GM19372 (cell line): ENCODE results near the gene ARMH2.
A peak's percentile ranks its signal among the peaks of the same experiment; 100 is the strongest.

ENCODE experiments used
- ATAC-seq: cut with Tn5 transposase; IDR thresholded peaks from one replicate; pipeline ENCODE4 v1.9.1; 2021; ENCODE audit warnings: mild to moderate bottlenecking, low read depth, moderate library complexity; ENCODE audit not compliant: unreplicated experiment

The ARMH2 gene

GRCh38 chr6:24821860-24822444 is 23.2 kb upstream of the ARMH2 start:
- ATAC-seq, result no peak

- no peak for ATAC-seq
Measured at GRCh38 chr6:24818346-24818745, 19.6 kb upstream of the ARMH2 start.

GRCh38 chr6:24809728-24810127 is 11.0 kb upstream of the ARMH2 start:
- no peak for ATAC-seq

GRCh38 chr6:24807584-24807983 is 8.9 kb upstream of the ARMH2 start:
- no peak for ATAC-seq

- no peak for ATAC-seq
Measured at GRCh38 chr6:24802271-24803059, 3.7 kb upstream of the ARMH2 start.

- ATAC-seq, result no peak
Measured at GRCh38 chr6:24799541-24799915, 811 bp upstream of the ARMH2 start.

GRCh38 chr6:24797596-24798216 is 1.0 kb downstream of the ARMH2 start:
- ATAC-seq, result no peak

GRCh38 chr6:24796616-24797290 is 2.0 kb downstream of the ARMH2 start:
- ATAC-seq, result no peak

- no peak for ATAC-seq
Measured at GRCh38 chr6:24795106-24795505, 3.6 kb downstream of the ARMH2 start.

- no peak for ATAC-seq
Measured at GRCh38 chr6:24788031-24788665, 10.6 kb downstream of the ARMH2 start.

GRCh38 chr6:24780206-24780605 is 18.5 kb downstream of the ARMH2 start:
- no peak for ATAC-seq

- ATAC-seq, result no peak
Measured at GRCh38 chr6:24779416-24780016, 19.2 kb downstream of the ARMH2 start.

- no peak for ATAC-seq
Measured at GRCh38 chr6:24778878-24779277, 19.8 kb downstream of the ARMH2 start.

GRCh38 chr6:24778121-24778520 is 20.6 kb downstream of the ARMH2 start:
- ATAC-seq, result no peak

- no peak for ATAC-seq
Measured at GRCh38 chr6:24777227-24777626, 21.5 kb downstream of the ARMH2 start.

- ATAC-seq, result peak; percentile 12
Measured at GRCh38 chr6:24775520-24776058, 23.1 kb downstream of the ARMH2 start.

GRCh38 chr6:24774696-24775519 is 23.8 kb downstream of the ARMH2 start, which contains the start of gene GMNN:
Gene GMNN, plus strand, starts transcription at chr6:24774937. Its CDS starts 2,310 bp downstream, at chr6:24777247.
- peak; percentile 89 for ATAC-seq

GRCh38 chr6:24768361-24768760 is 30.4 kb downstream of the ARMH2 start:
- no peak for ATAC-seq
